Measurements from ENCODE around the gene MAGEB17.

DNA sequence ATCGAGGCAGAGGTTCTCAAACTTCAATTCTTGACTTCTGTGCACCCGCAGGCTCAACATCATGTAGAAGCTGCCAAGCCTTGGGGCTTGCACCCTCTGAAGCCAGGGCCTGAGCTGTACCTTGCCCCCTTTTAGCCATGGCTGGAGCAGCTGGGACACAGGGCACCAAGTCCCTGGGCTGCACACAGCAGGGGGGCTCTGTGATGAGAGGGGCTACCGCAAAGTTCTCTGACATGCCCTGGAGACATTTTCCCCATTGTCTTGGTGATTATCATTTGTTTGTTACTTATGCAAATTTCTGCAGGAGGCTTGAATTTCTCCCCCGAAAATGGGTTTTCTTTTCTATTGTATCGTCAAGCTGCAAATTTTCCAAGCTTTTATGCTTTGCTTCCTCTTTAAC lies 4.9 kb upstream of the MAGEB17 start:
- TF ChIP-seq EZH2 (IDR thresholded peaks at IDR 0.05; ENCODE audit: low read length): no peak
- TF ChIP-seq CTCF (optimal IDR thresholded peaks at IDR 0.05 in 1 of 3, IDR thresholded peaks at IDR 0.05 in 1 of 3, conservative IDR thresholded peaks at IDR 0.05 in 1 of 3; ENCODE audit: extremely low read depth in 1 of 3, insufficient read depth in 2 of 3, low read length in 3 of 3): no peak
